ENCODE data around the gene KPNA6. TPM values are rescaled to one million over a fixed set of nuclear protein-coding genes. Genes with fewer than 3 reads are reported as not detected.
"Not testable (repeated sequence)": the region's sequence is repeated elsewhere in the genome, so short reads cannot be mapped to it uniquely, and the experiment has no call there.

KPNA6 gene
- total RNA-seq, 3 donors from 2014 or later: 47.1 to 70.7 (median 50.1) TPM

- H3K9me3 ChIP-seq: no peaks in the 10 kb centered on the region
- ATAC-seq: no peak
- H3K4me3 ChIP-seq: no peak overlapping the region
- intact Hi-C loops (cut with DNase I, micrococcal nuclease): no loop called here
- no peaks in the 10 kb centered on the region for H3K36me3 ChIP-seq (ENCODE audit: low read depth)
- DNase-seq: no peak
- no peak for TF ChIP-seq CTCF (IDR thresholded peaks at IDR 0.05)
- H3K4me1 ChIP-seq (ENCODE audit: low read depth): no peaks in the 10 kb centered on the region
Observed at GRCh38 chr1:32126770-32127169, 18.9 kb downstream of the KPNA6 start.

GRCh38 chr1:32127409-32128198 is 19.7 kb downstream of the KPNA6 start:
- Histone ChIP-seq H3K4me1 (ENCODE audit: low read depth) (no peaks in the 10 kb centered on the region), H3K36me3 (ENCODE audit: low read depth) (no peaks in the 10 kb centered on the region), H3K4me3 (no peak overlapping the region), H3K9me3 (no peaks in the 10 kb centered on the region)
- no peak for TF ChIP-seq CTCF (IDR thresholded peaks at IDR 0.05)
- no peak for DNase-seq
- ATAC-seq: no peak
- intact Hi-C loops (cut with DNase I, micrococcal nuclease): no loop called here

- H3K4me1 ChIP-seq (ENCODE audit: low read depth): no peaks in the 10 kb centered on the region
Observed at GRCh38 chr1:32128479-32128878, 20.6 kb downstream of the KPNA6 start.

GRCh38 chr1:32128964-32129363 is 21.1 kb downstream of the KPNA6 start:
- Histone ChIP-seq H3K4me3 (no peak overlapping the region), H3K4me1 (ENCODE audit: low read depth) (no peaks in the 10 kb centered on the region), H3K36me3 (ENCODE audit: low read depth) (no peaks in the 10 kb centered on the region), H3K9me3 (no peaks in the 10 kb centered on the region)
- no peak for TF ChIP-seq CTCF (IDR thresholded peaks at IDR 0.05)
- no peak for ATAC-seq
- no peak for DNase-seq
- intact Hi-C loops (cut with DNase I, micrococcal nuclease): no loop called here

More at GRCh38 chr1:32128479-32128878, 20.6 kb downstream of the KPNA6 start:
- intact Hi-C loops (cut with DNase I, micrococcal nuclease): no loop called here
- Histone ChIP-seq H3K4me3 (no peak overlapping the region), H3K9me3 (no peaks in the 10 kb centered on the region), H3K36me3 (ENCODE audit: low read depth) (no peaks in the 10 kb centered on the region)
- no peak for TF ChIP-seq CTCF (IDR thresholded peaks at IDR 0.05)
- ATAC-seq (no peak), DNase-seq (no peak)

- DNase-seq; H3K4me1 ChIP-seq (ENCODE audit: low read depth); H3K4me3 ChIP-seq; ATAC-seq; H3K36me3 ChIP-seq (ENCODE audit: low read depth); H3K9me3 ChIP-seq; intact Hi-C loops (cut with DNase I, micrococcal nuclease): not testable (repeated sequence)
Observed at GRCh38 chr1:32133950-32134280, 26.1 kb downstream of the KPNA6 start.

GRCh38 chr1:32137111-32137510 is 29.3 kb downstream of the KPNA6 start:
- H3K36me3 ChIP-seq (ENCODE audit: low read depth): no peaks in the 10 kb centered on the region
- no peak for ATAC-seq
- TF ChIP-seq CTCF (IDR thresholded peaks at IDR 0.05): no peak
- intact Hi-C loops (cut with DNase I, micrococcal nuclease): no loop called here
- no peaks in the 10 kb centered on the region for H3K9me3 ChIP-seq
- DNase-seq: no peak
- H3K4me3 ChIP-seq: no peak overlapping the region
- no peaks in the 10 kb centered on the region for H3K4me1 ChIP-seq (ENCODE audit: low read depth)
